K562 (cell line): Measurements from ENCODE around the gene RNF212B. TPM values are rescaled to one million over a fixed set of nuclear protein-coding genes. Genes with fewer than 3 reads are reported as not detected.
A peak's percentile ranks its signal among the peaks of the same experiment; 100 is the strongest.

Source experiments
- ADNP ChIP-seq: fragments of 200-800 bp; sonication (Bioruptor generic); IDR thresholded peaks from 2 replicates; pipeline ENCODE4 v1.6.1; 2016; ENCODE audit warnings: missing genetic modification characterization, missing compliant biosample characterization
- ASH1L ChIP-seq: fragments of 450-650 bp; IDR thresholded peaks from 2 replicates; pipeline ENCODE4 v1.6.1; 2018; ENCODE audit warnings: borderline replicate concordance, mild to moderate bottlenecking, low read depth; ENCODE audit not compliant: partially characterized antibody
- ATF1 ChIP-seq, 2 experiments: fragments of 450-650 bp in 1 of 2; IDR thresholded peaks; 2 replicates each; pipeline ENCODE4 v1.6.1; 2016; ENCODE audit warnings: missing compliant biosample characterization in 1 of 2, missing genetic modification characterization in 1 of 2
- BCOR ChIP-seq: fragments of 450-650 bp; IDR thresholded peaks from 2 replicates; pipeline ENCODE4 v1.6.1; 2016
- C11orf30 ChIP-seq: fragments of 450-650 bp; IDR thresholded peaks from 2 replicates; pipeline ENCODE4 v1.6.1; 2016; ENCODE audit warnings: low read depth, mild to moderate bottlenecking
- FOXM1 ChIP-seq, 2 experiments: fragments of 450-650 bp in 1 of 2; sonication (generic) in 1 of 2; formaldehyde crosslinking in 1 of 2; IDR thresholded peaks; 2 replicates each; pipeline versions ENCODE4 v1.6.1 to v1.9.0; 2017 to 2022; ENCODE audit warnings: low read depth in 2 of 2, mild to moderate bottlenecking in 2 of 2, missing genetic modification reagents in 1 of 2, moderate library complexity in 1 of 2
- GABPA ChIP-seq: fragments of 200-800 bp; sonication (Bioruptor generic); conservative IDR thresholded peaks from 2 replicates; pipeline ENCODE4 v1.6.1; 2016; ENCODE audit warnings: low read depth, missing genetic modification characterization, missing compliant biosample characterization
- ILK ChIP-seq: fragments of 450-650 bp; IDR thresholded peaks from 2 replicates; pipeline ENCODE4 v1.6.1; 2016; ENCODE audit warnings: missing genetic modification characterization, low read depth, mild to moderate bottlenecking, missing compliant biosample characterization, moderate library complexity, borderline replicate concordance
- MTA2 ChIP-seq: fragments of 450-650 bp; IDR thresholded peaks from 2 replicates; pipeline ENCODE4 v1.6.1; 2016; ENCODE audit warnings: low read depth
- OTX1 ChIP-seq: fragments of 450-650 bp; formaldehyde crosslinking; IDR thresholded peaks from 2 replicates; pipeline ENCODE4 v1.4.0; 2022; ENCODE audit warnings: mild to moderate bottlenecking
- PURB ChIP-seq: sonication (generic); formaldehyde crosslinking; IDR thresholded peaks from 2 replicates; pipeline ENCODE4 v1.9.0; 2021; ENCODE audit warnings: low read depth, mild to moderate bottlenecking, missing genetic modification reagents
- RBM22 ChIP-seq: fragments of 200-400 bp; formaldehyde crosslinking; IDR thresholded peaks from 2 replicates; pipeline ENCODE4 v1.6.1; 2018; ENCODE audit warnings: low read length, low read depth; ENCODE audit not compliant: poor library complexity, severe bottlenecking
- RCOR1 ChIP-seq, 2 experiments: IDR thresholded peaks; 2 replicates each; pipeline ENCODE4 v1.6.1; 2012; ENCODE audit warnings: low read depth in 2 of 2, low read length in 2 of 2, borderline replicate concordance in 1 of 2, improper control_type of control experiment in 1 of 2
- RHOXF2B ChIP-seq: fragments of 250-450 bp; sonication (Bioruptor Pico); conservative IDR thresholded peaks from 2 replicates; pipeline ENCODE4 v1.5.1; 2021
- XRCC5 ChIP-seq: fragments of 200-400 bp; formaldehyde crosslinking; IDR thresholded peaks from 2 replicates; pipeline ENCODE4 v1.6.1; 2017; ENCODE audit warnings: low read depth, mild to moderate bottlenecking, low read length
- YY1 ChIP-seq, 3 experiments: IDR thresholded peaks; 2 replicates each; pipeline ENCODE4 v1.6.1; 2011; ENCODE audit warnings: low read length in 2 of 3, mild to moderate bottlenecking in 2 of 3, moderate library complexity in 2 of 3, borderline replicate concordance in 1 of 3, control low read depth in 1 of 3, low read depth in 1 of 3; ENCODE audit not compliant: insufficient read depth in 3 of 3, insufficient replicate concordance in 2 of 3, control insufficient read depth in 1 of 3, insufficient read length in 1 of 3; ENCODE audit errors: extremely low read depth in 1 of 3
- ZNF586 ChIP-seq: fragments of 450-650 bp; formaldehyde crosslinking; conservative IDR thresholded peaks from 2 replicates; pipeline ENCODE4 v1.4.0; 2020; ENCODE audit warnings: mild to moderate bottlenecking, moderate library complexity
- polyA plus RNA-seq, 8 experiments: library from polyadenylated mRNA; depleted of rRNA in 4 of 8; stranded (reverse) in 5 of 8; unstranded in 3 of 8; fragments of >200 nt; fragmentation: Nextera tagmentation in 2 of 8; fragmentation: Illumina TruSeq in 1 of 8; extraction: Ambion mirVana in 2 of 8; extraction: Trizol in 1 of 8; gene quantifications; 2 replicates each; pipeline versions ENCODE4 v1.2.1 to v1.2.3, GENCODE V29; 2011 to 2014; ENCODE audit warnings: inconsistent platforms in 1 of 8, missing spikeins in 1 of 8
- total RNA-seq, 7 experiments: library from RNA; depleted of rRNA in 6 of 7; stranded (reverse); fragments of >200 nt in 6 of 7; fragmentation: Illumina TruSeq in 2 of 7; extraction: Trizol in 2 of 7; gene quantifications; 2 replicates each; pipeline versions ENCODE4 v1.2.1 to v1.2.3, GENCODE V29; 2011 to 2021; ENCODE audit warnings: low replicate concordance in 1 of 7
- TF ChIP-seq, protein P1 (sequence below): IDR thresholded peaks from 2 replicates; pipeline ENCODE4 v1.6.1; 2012; ENCODE audit warnings: low read depth, low read length, improper control_type of control experiment, borderline replicate concordance
- TF ChIP-seq, protein P2 (sequence below): fragments of 200-800 bp; sonication (Bioruptor generic); IDR thresholded peaks from 2 replicates; pipeline ENCODE4 v1.6.1; 2017; ENCODE audit warnings: missing genetic modification characterization, missing compliant biosample characterization
- TF ChIP-seq, protein P3 (sequence below): fragments of 250-450 bp; sonication (Bioruptor Pico); IDR thresholded peaks from 2 replicates; pipeline ENCODE4 v1.5.0; 2021

The RNF212B gene
- total and polyA plus RNA-seq, 9 of the 15 experiments (the other 6 are each of a cell fraction or from before 2014, with no cell fraction given): 0.15 to 0.43 (median 0.27) TPM; not detected in 3

DNA sequence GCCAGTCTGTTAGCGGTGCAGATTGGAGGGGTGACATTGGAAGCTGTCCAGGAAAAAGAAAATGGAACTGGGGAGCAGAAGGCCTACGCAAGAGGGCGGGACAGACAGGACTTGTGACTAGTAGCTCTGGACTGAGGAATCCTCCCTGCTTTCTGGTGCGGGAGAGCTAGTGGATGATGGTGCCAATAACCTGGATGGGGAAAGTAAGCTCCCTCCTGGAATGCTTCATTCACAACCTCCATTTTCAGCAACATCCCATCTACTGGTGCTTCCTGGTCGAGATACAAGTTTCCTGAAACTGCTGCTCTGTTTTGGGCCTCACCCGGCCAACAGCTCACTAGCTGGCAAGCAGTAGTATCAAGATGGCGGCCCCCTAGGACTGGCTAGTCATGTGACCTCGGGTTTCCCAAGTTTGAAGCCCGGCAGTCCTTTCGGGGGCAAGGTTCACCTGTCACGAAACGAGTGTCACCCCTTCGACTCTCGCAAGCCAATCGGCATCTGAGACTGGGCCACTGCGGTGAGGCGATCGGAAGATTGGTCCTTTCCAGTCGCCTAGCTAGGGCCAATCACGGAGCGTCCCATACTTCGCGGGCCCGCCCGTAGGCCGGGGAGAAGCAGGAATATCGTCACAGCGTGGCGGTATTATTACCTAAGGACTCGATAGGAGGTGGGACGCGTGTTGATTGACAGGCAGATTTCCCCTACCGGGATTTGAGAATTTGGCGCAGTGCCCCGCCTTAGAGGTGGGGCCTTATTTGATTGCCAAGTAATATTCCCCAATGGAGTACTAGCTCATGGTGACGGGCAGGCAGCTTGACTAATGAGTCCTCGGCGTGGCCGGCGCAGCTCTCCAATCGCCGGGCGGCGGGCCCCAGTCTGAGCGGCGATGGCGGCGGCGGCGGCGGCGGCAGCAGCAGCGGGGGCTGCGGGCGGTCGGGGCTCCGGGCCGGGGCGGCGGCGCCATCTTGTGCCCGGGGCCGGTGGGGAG is 83.1 kb downstream of the RNF212B start, which contains the start of gene PABPN1 (continued):
- TF ChIP-seq, protein P1, sequence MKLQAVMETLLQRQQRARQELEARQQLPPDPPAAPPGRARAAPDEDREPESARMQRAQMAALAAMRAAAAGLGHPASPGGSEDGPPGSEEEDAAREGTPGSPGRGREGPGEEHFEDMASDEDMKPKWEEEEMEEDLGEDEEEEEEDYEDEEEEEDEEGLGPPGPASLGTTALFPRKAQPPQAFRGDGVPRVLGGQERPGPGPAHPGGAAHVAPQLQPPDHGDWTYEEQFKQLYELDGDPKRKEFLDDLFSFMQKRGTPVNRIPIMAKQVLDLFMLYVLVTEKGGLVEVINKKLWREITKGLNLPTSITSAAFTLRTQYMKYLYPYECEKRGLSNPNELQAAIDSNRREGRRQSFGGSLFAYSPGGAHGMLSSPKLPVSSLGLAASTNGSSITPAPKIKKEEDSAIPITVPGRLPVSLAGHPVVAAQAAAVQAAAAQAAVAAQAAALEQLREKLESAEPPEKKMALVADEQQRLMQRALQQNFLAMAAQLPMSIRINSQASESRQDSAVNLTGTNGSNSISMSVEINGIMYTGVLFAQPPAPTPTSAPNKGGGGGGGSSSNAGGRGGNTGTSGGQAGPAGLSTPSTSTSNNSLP: peak; percentile 94
- peak; percentile 98 for TF ChIP-seq ASH1L
- peak; percentile 7; the same call in 1 of the 2 replicates for TF ChIP-seq MTA2
- TF ChIP-seq BCOR: no peak
- peak; percentile 88 to 98 (median 97) for TF ChIP-seq YY1 (IDR thresholded peaks at IDR 0.05; ENCODE audit: borderline replicate concordance in 1 of 3, control insufficient read depth in 1 of 3, extremely low read depth in 1 of 3, insufficient read depth in 3 of 3, insufficient read length in 1 of 3, insufficient replicate concordance in 2 of 3, low read depth in 1 of 3, low read length in 2 of 3)
- TF ChIP-seq XRCC5: peak; percentile 50; the same call in 1 of the 2 replicates
- peak in 1 of 2 experiments; percentile 42; a peak in 2 of 4 replicates for TF ChIP-seq RCOR1 (IDR thresholded peaks at IDR 0.05; ENCODE audit: borderline replicate concordance in 1 of 2, low read depth in 2 of 2, low read length in 2 of 2)
- TF ChIP-seq ILK (tag): no peak
- TF ChIP-seq RBM22: no peak
- peak; percentile 60; the same call in 1 of the 2 replicates for TF ChIP-seq OTX1 (CRISPR knock-in tag)
- peak; percentile 44; the same call in 1 of the 2 replicates for TF ChIP-seq RHOXF2B (CRISPR knock-in tag)
- peak; percentile 88 for TF ChIP-seq GABPA (tag)
- no peak for TF ChIP-seq ZNF586 (CRISPR knock-in tag)
- TF ChIP-seq C11orf30: peak; percentile 69
- TF ChIP-seq, protein P2, sequence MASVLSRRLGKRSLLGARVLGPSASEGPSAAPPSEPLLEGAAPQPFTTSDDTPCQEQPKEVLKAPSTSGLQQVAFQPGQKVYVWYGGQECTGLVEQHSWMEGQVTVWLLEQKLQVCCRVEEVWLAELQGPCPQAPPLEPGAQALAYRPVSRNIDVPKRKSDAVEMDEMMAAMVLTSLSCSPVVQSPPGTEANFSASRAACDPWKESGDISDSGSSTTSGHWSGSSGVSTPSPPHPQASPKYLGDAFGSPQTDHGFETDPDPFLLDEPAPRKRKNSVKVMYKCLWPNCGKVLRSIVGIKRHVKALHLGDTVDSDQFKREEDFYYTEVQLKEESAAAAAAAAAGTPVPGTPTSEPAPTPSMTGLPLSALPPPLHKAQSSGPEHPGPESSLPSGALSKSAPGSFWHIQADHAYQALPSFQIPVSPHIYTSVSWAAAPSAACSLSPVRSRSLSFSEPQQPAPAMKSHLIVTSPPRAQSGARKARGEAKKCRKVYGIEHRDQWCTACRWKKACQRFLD (CRISPR knock-in tag): peak; percentile 85
- TF ChIP-seq, protein P3, sequence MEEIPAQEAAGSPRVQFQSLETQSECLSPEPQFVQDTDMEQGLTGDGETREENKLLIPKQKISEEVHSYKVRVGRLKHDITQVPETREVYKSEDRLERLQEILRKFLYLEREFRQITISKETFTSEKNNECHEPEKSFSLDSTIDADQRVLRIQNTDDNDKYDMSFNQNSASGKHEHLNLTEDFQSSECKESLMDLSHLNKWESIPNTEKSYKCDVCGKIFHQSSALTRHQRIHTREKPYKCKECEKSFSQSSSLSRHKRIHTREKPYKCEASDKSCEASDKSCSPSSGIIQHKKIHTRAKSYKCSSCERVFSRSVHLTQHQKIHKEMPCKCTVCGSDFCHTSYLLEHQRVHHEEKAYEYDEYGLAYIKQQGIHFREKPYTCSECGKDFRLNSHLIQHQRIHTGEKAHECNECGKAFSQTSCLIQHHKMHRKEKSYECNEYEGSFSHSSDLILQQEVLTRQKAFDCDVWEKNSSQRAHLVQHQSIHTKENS (CRISPR knock-in tag): no peak
- TF ChIP-seq ADNP (tag): no peak
- peak; percentile 55 for TF ChIP-seq FOXM1 (IDR thresholded peaks at IDR 0.05; ENCODE audit: low read depth)
- no peak for TF ChIP-seq FOXM1 (CRISPR knock-in tag; IDR thresholded peaks at IDR 0.05; ENCODE audit: low read depth)
- TF ChIP-seq ATF1 (CRISPR knock-in tag; IDR thresholded peaks at IDR 0.05): peak; percentile 25; the same call in 1 of the 2 replicates
- peak; percentile 98 for TF ChIP-seq ATF1 (tag; IDR thresholded peaks at IDR 0.05)
- no peak for TF ChIP-seq PURB (CRISPR knock-in tag)
